ENCODE measurements around the gene HAX1.
"Not testable (repeated sequence)": the region's sequence is repeated elsewhere in the genome, so short reads cannot be mapped to it uniquely, and the experiment has no call there.

HAX1 gene

DNA sequence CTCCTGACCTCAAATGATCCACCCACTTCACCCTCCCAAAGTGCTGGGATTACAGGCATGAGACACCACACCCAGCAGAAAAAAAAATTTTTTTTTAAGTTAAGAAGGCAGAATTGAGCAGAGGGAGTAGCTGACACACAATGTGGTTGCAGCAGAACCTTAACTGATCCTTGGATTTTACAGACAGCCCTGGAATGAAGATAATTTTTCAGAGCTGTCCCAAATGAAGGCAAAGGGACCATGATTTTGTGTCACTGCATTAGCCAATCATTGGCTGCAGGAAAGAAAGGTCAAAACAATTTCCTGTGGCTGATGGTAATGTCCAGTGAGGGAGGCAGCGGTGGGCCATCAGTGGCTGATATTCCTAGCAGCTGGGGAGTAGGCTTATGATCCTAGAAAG is 29.2 kb downstream of the HAX1 start:
- H3K27me3 ChIP-seq (ENCODE audit: low read length) = no peaks in the 10 kb centered on the region

DNA sequence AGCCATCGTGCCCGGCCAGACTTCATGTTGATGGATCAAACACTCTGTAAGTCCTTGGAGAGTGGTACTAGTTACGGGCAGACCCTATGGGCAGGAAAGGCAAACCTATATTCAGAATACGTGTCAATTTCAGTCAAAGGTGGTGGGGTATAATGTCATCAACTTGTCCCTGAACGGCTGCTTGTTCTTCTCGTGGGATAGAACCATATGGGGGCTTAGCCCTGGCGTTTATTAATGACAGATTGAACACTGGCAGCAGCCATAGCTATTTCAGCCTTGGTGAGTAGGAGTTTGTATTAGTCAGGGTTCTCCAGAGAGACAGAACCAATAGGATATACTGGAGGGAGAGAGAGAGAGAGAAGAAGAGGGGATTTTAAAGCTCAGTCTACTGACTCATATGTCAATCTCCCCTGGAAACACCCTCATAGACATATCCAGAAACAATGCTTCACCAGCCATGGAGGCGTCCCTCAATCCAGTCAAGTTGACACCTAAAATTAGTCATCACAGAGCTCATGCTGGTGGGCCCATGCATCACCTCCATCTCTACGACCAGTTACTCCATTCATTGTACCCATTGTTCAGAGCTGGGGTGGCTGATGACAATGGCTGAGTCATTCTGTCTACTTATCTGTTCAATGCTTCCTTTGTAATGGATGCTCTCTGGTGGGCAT is 32.4 kb downstream of the HAX1 start:
- Histone ChIP-seq H3K27ac (ENCODE audit: low read depth, low read length) (no peak overlapping the region), H2AFZ (ENCODE audit: low read depth, low read length, severe bottlenecking) (no peak overlapping the region), H3K9me2 (replicated peaks; ENCODE audit: insufficient read depth, low read length) (no peaks in the 10 kb centered on the region), H3K79me2 (ENCODE audit: insufficient read depth, low read length) (no peaks in the 10 kb centered on the region), H3K9ac (ENCODE audit: low read length) (no peak overlapping the region), H3K4me2 (ENCODE audit: low read depth, low read length, poor library complexity, severe bottlenecking) (no peak overlapping the region), H3K36me3 (ENCODE audit: low read length) (no peaks in the 10 kb centered on the region), H3K27me3 (ENCODE audit: low read length) (no peaks in the 10 kb centered on the region), H3K4me3 (ENCODE audit: insufficient read depth, low read length, poor library complexity, severe bottlenecking) (no peak overlapping the region), H3F3A (ENCODE audit: insufficient read depth) (no peaks in the 10 kb centered on the region), H4K20me1 (ENCODE audit: low read depth, low read length) (no peaks in the 10 kb centered on the region), H3K9me3 (ENCODE audit: insufficient read depth, low read length) (no peaks in the 10 kb centered on the region)
- TF ChIP-seq EZH2phosphoT487 (conservative IDR thresholded peaks at IDR 0.05; ENCODE audit: low read length) (no peak), CTCF (IDR thresholded peaks at IDR 0.05; ENCODE audit: insufficient read depth, low read length, poor library complexity, severe bottlenecking) (no peak)

More for the DNA sequence above, 29.2 kb downstream of the HAX1 start:
- Histone ChIP-seq H3F3A (ENCODE audit: insufficient read depth) (no peaks in the 10 kb centered on the region), H3K4me3 (ENCODE audit: insufficient read depth, low read length, poor library complexity, severe bottlenecking) (no peak overlapping the region), H2AFZ (ENCODE audit: low read depth, low read length, severe bottlenecking) (no peak overlapping the region), H3K4me2 (ENCODE audit: low read depth, low read length, poor library complexity, severe bottlenecking) (no peak overlapping the region), H3K9me2 (replicated peaks; ENCODE audit: insufficient read depth, low read length) (no peaks in the 10 kb centered on the region), H4K20me1 (ENCODE audit: low read depth, low read length) (no peaks in the 10 kb centered on the region), H3K36me3 (ENCODE audit: low read length) (no peaks in the 10 kb centered on the region), H3K79me2 (ENCODE audit: insufficient read depth, low read length) (no peaks in the 10 kb centered on the region), H3K9ac (ENCODE audit: low read length) (no peak overlapping the region), H3K27ac (ENCODE audit: low read depth, low read length) (no peak overlapping the region), H3K9me3 (ENCODE audit: insufficient read depth, low read length) (no peaks in the 10 kb centered on the region)
- TF ChIP-seq CTCF (IDR thresholded peaks at IDR 0.05; ENCODE audit: insufficient read depth, low read length, poor library complexity, severe bottlenecking) (no peak), EZH2phosphoT487 (conservative IDR thresholded peaks at IDR 0.05; ENCODE audit: low read length) (no peak)

- H3K9me2 ChIP-seq (replicated peaks; ENCODE audit: insufficient read depth, low read length) = no peaks in the 10 kb centered on the region
- no peaks in the 10 kb centered on the region for H3F3A ChIP-seq (ENCODE audit: insufficient read depth)
- H3K4me2 ChIP-seq (ENCODE audit: low read depth, low read length, poor library complexity, severe bottlenecking) = no peak overlapping the region
- no peak for TF ChIP-seq EZH2phosphoT487 (conservative IDR thresholded peaks at IDR 0.05; ENCODE audit: low read length)
- TF ChIP-seq CTCF (IDR thresholded peaks at IDR 0.05; ENCODE audit: insufficient read depth, low read length, poor library complexity, severe bottlenecking) = no peak
- no peaks in the 10 kb centered on the region for H3K27me3 ChIP-seq (ENCODE audit: low read length)
- no peak overlapping the region for H2AFZ ChIP-seq (ENCODE audit: low read depth, low read length, severe bottlenecking)
- H3K36me3 ChIP-seq (ENCODE audit: low read length) = no peaks in the 10 kb centered on the region
- no peak overlapping the region for H3K9ac ChIP-seq (ENCODE audit: low read length)
- H3K4me3 ChIP-seq (ENCODE audit: insufficient read depth, low read length, poor library complexity, severe bottlenecking) = no peak overlapping the region
- no peaks in the 10 kb centered on the region for H3K79me2 ChIP-seq (ENCODE audit: insufficient read depth, low read length)
- H3K9me3 ChIP-seq (ENCODE audit: insufficient read depth, low read length) = no peaks in the 10 kb centered on the region
- no peaks in the 10 kb centered on the region for H4K20me1 ChIP-seq (ENCODE audit: low read depth, low read length)
- no peak overlapping the region for H3K27ac ChIP-seq (ENCODE audit: low read depth, low read length)
Observed at GRCh38 chr1:154306151-154306550, 33.7 kb downstream of the HAX1 start.

- H4K20me1 ChIP-seq (ENCODE audit: low read depth, low read length); H3K9me3 ChIP-seq (ENCODE audit: insufficient read depth, low read length); H3K9me2 ChIP-seq (replicated peaks; ENCODE audit: insufficient read depth, low read length); H2AFZ ChIP-seq (ENCODE audit: low read depth, low read length, severe bottlenecking); H3K4me3 ChIP-seq (ENCODE audit: insufficient read depth, low read length, poor library complexity, severe bottlenecking); H3F3A ChIP-seq (ENCODE audit: insufficient read depth); H3K36me3 ChIP-seq (ENCODE audit: low read length); H3K4me2 ChIP-seq (ENCODE audit: low read depth, low read length, poor library complexity, severe bottlenecking); H3K27ac ChIP-seq (ENCODE audit: low read depth, low read length); H3K27me3 ChIP-seq (ENCODE audit: low read length); H3K79me2 ChIP-seq (ENCODE audit: insufficient read depth, low read length); H3K9ac ChIP-seq (ENCODE audit: low read length): not testable (repeated sequence)
Observed at GRCh38 chr1:154307670-154308270, 35.3 kb downstream of the HAX1 start.

GRCh38 chr1:154309136-154309535 is 36.7 kb downstream of the HAX1 start:
- H3K4me3 ChIP-seq (ENCODE audit: insufficient read depth, low read length, poor library complexity, severe bottlenecking); H3K4me2 ChIP-seq (ENCODE audit: low read depth, low read length, poor library complexity, severe bottlenecking); H3K27ac ChIP-seq (ENCODE audit: low read depth, low read length); H3K36me3 ChIP-seq (ENCODE audit: low read length); H3K9me3 ChIP-seq (ENCODE audit: insufficient read depth, low read length); H3K9ac ChIP-seq (ENCODE audit: low read length); H2AFZ ChIP-seq (ENCODE audit: low read depth, low read length, severe bottlenecking); H3K9me2 ChIP-seq (replicated peaks; ENCODE audit: insufficient read depth, low read length); H3K27me3 ChIP-seq (ENCODE audit: low read length); H4K20me1 ChIP-seq (ENCODE audit: low read depth, low read length); H3K79me2 ChIP-seq (ENCODE audit: insufficient read depth, low read length); H3F3A ChIP-seq (ENCODE audit: insufficient read depth): not testable (repeated sequence)
